GM18498 (cell line): Measurements from ENCODE around the gene SERPINE2.
"Not testable (repeated sequence)": the region's sequence is repeated elsewhere in the genome, so short reads cannot be mapped to it uniquely, and the experiment has no call there.

Experiments
- ATAC-seq: cut with Tn5 transposase; IDR thresholded peaks from one replicate; pipeline ENCODE4 v1.9.1; 2021; ENCODE audit warnings: mild to moderate bottlenecking, moderate library complexity; ENCODE audit not compliant: unreplicated experiment

The SERPINE2 gene

DNA sequence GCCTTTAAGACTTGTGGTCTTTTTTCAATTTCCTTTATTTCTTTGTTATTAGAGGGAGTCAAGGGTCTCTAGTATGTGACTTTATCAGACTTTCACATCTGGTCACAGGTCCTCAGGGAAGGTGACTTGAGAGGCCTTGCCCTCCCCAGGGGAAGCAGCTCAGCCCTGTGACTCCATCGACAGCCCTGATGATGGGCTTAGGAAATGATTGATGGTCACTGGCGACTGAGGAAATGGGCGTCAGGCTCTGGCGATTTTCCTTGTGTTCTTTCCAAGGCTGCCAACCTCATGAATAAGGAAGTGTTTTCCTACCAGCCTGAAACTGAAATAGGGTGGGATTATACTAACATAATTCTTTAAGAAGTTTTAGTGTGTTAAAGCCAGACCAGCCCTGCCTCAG, 21.1 kb downstream of the SERPINE2 start:
- ATAC-seq, result no peak

DNA sequence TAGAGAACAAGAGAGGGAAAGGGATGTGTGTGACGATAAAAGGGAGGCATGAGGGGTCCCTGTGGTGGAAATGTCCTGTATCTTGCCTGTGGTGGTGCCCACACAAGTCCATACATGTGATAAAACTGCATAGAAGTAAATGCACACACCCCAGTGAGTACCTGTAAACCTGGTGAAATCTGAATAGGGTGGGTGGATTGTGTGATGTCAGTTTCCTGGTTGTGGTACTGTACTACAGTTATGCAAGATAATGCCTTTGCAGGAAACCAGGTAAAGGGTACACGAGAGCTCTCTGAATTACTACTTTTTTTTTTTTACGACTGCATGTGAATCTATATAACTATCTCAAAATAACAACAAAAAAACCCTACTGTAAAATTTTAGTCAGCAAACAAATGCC, 22.1 kb downstream of the SERPINE2 start:
- no peak for ATAC-seq

- no peak for ATAC-seq
These were observed 24.8 kb downstream of the SERPINE2 start for GRCh38 chr2:224014336-224014735.

- no peak for ATAC-seq
These were observed 27.2 kb downstream of the SERPINE2 start for GRCh38 chr2:224011837-224012236.

DNA sequence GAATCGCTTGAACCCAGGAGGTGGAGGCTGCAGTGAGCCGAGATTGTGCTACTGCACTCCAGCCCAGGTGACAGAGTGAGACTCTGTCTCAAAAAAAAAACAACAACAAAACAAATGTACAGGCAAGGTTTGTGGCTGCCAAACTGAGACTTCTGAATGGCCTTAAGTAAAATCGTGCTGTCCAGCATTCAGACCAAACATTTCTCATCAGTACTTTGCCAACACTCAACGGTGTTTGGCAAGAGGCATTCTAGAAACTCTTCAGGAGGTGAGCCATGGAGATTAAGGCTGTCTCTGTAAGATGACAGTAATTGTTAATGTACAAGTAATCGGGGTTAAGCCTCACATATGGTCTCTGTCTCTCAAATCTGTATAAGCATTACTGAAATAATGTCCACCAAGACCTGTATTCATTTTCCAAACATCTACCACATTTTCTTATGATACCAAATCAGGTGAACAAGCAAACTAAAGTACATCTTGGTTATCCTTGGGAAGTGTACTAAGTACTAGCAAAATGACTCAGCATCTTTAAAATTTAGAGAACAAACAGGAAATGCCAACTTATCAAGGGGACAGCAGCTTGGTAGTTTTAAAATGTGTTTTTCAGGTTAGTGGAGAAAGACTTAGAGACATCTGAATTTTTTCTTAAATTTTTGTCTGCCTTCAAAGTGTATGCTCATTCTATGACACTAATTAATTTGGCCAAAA, 29.3 kb downstream of the SERPINE2 start:
- ATAC-seq, result no peak

GRCh38 chr2:224008702-224009261, 30.3 kb downstream of the SERPINE2 start:
- ATAC-seq, result no peak

GRCh38 chr2:224004105-224004695, 34.9 kb downstream of the SERPINE2 start:
- no peak for ATAC-seq

DNA sequence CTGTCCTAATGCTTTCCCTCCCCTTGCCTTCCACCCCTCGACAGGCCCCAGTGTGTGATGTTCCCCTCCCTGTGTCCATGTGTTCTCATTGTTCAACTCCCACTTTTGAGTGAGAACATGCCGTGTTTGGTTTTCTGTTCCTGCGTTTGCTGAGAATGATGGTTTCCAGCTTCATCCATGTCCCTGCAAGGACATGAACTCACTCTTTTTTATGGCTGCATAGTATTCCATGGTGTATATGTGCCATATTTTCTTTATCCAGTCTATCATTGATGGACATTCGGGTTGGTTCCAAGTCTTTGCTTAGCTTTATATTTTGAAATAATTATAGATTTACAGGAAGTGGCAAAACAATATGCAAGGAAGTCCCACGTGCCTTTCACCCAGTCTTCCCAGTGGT, 38.4 kb downstream of the SERPINE2 start:
- ATAC-seq, result not testable (repeated sequence)

- ATAC-seq, result no peak
These were observed 39.2 kb downstream of the SERPINE2 start for GRCh38 chr2:223999862-224000261.

DNA sequence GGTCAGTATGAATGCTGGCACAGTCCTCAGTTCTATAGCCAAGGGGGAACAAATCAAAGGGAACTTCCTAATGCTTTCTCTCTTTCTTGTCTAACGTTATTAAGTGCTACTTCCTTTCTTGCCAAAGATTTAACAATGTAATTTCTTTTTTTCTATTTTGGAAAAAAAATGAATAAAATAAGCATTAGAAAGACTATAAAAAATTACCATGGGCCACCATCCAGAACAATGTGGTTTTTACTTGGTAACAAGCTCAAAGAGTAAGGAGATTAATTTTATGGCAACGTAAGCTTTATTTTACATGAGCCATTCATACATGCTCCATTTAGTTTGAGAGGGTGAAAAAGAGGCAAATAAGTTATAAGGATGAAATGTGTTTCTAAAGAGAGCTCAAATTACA, 40.1 kb downstream of the SERPINE2 start:
- no peak for ATAC-seq

- no peak for ATAC-seq
These were observed 41.1 kb downstream of the SERPINE2 start for GRCh38 chr2:223997938-223998337.

- no peak for ATAC-seq
These were observed 42.7 kb downstream of the SERPINE2 start for GRCh38 chr2:223996391-223996790.

DNA sequence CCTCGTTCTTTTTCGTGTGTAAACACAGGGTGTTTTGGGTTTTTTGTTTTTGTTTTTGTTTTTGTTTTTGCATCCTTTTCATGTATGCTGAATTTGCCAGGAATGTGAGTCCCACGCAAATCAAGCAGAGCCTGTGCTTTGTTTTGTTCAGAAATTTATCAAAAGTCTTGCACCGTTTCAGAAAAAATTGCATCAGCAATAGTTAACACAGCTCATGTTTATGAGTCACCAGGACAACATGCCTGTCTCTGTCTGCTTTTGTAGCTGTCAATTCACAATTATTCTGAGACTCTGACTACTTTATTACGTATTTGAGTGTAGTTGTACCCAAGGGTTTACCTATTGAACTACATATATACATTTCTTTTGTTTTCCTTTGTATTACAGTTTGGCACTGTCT, 43.5 kb downstream of the SERPINE2 start:
- no peak for ATAC-seq

GRCh38 chr2:223994562-223995162, 44.4 kb downstream of the SERPINE2 start:
- ATAC-seq, result no peak

GRCh38 chr2:223993634-223994232, 45.4 kb downstream of the SERPINE2 start:
- no peak for ATAC-seq

- no peak for ATAC-seq
These were observed 47.5 kb downstream of the SERPINE2 start for GRCh38 chr2:223991611-223992010.

GRCh38 chr2:223989856-223990232, 49.2 kb downstream of the SERPINE2 start:
- ATAC-seq, result no peak

GRCh38 chr2:223989206-223989855, 49.8 kb downstream of the SERPINE2 start:
- ATAC-seq, result no peak

- no peak for ATAC-seq
These were observed 57.8 kb downstream of the SERPINE2 start for GRCh38 chr2:223981241-223981640.

- ATAC-seq, result no peak
These were observed 58.3 kb downstream of the SERPINE2 start for GRCh38 chr2:223980803-223981202.

GRCh38 chr2:223980397-223980735, 58.7 kb downstream of the SERPINE2 start:
- no peak for ATAC-seq
